Measurements from ENCODE around the gene MS4A1. TPM values are rescaled to one million over a fixed set of nuclear protein-coding genes. Genes with fewer than 3 reads are reported as not detected.
"Not testable (repeated sequence)": the region's sequence is repeated elsewhere in the genome, so short reads cannot be mapped to it uniquely, and the experiment has no call there.

Gene MS4A1
- total and polyA plus RNA-seq, 2 of the 4 experiments (the other 2 are of a cell fraction): not detected

GRCh38 chr11:60447846-60448245 is 7.8 kb upstream of the MS4A1 start:
- ATAC-seq (ENCODE audit: low read depth): no peak
- no TSS peak for BruUV-seq (replicated peaks)
- H3K56ac ChIP-seq (ENCODE audit: extremely low read depth, insufficient read depth, low read length): no peak overlapping the region
- H3K18ac ChIP-seq (ENCODE audit: low read depth, low read length): no peak overlapping the region
- H3K14ac ChIP-seq (replicated peaks; ENCODE audit: low read depth, low read length): no peak overlapping the region
- no peak overlapping the region for H4K91ac ChIP-seq (ENCODE audit: insufficient read depth, low read depth, low read length)
- dilution Hi-C loops (cut with HindIII; ENCODE audit: low sequenced_read_pairs, unreplicated experiment): no loop called here
- H4K20me1 ChIP-seq (ENCODE audit: insufficient read depth, low read length): no peaks in the 10 kb centered on the region
- H2AK5ac ChIP-seq (ENCODE audit: low read depth, low read length): no peak overlapping the region
- no peaks in the 10 kb centered on the region for H3K4me1 ChIP-seq (ENCODE audit: control insufficient read depth, insufficient read depth, low read length)
- CTCF ChIA-PET: no interaction called here
- H3K27ac ChIP-seq (ENCODE audit: insufficient read depth, low read length): no peak overlapping the region
- H2AK9ac ChIP-seq (replicated peaks; ENCODE audit: low read depth, low read length, poor library complexity): no peak overlapping the region
- in situ Hi-C loops (cut with MboI; ENCODE audit: low sequenced_read_pairs): no loop called here
- POLR2A ChIA-PET (ENCODE audit: unreplicated experiment): no interaction called here
- H3K4ac ChIP-seq (ENCODE audit: low read depth, low read length): no peak overlapping the region
- H3K4me2 ChIP-seq (ENCODE audit: low read depth, low read length): no peak overlapping the region
- H3K9ac ChIP-seq (ENCODE audit: low read depth, low read length): no peak overlapping the region
- H3K4me3 ChIP-seq (ENCODE audit: insufficient read depth, low read depth, low read length): no peak overlapping the region
- H4K5ac ChIP-seq (ENCODE audit: low read depth, low read length): no peak overlapping the region
- H3K27me3 ChIP-seq (ENCODE audit: control insufficient read depth, insufficient read depth, low read length): no peaks in the 10 kb centered on the region
- no peaks in the 10 kb centered on the region for H3K9me3 ChIP-seq (ENCODE audit: control insufficient read depth, insufficient read depth, low read length)
- TF ChIP-seq MXI1 (IDR thresholded peaks at IDR 0.05; ENCODE audit: borderline replicate concordance, low read depth, low read length): no peak
- H2BK5ac ChIP-seq (ENCODE audit: low read depth, low read length, poor library complexity, severe bottlenecking): no peak overlapping the region
- no peak overlapping the region for H2BK15ac ChIP-seq (ENCODE audit: low read depth, low read length)
- H2BK20ac ChIP-seq (ENCODE audit: low read depth, low read length): no peak overlapping the region
- DNase-seq: no peak
- no peak overlapping the region for H2AFZ ChIP-seq (replicated peaks; ENCODE audit: low read length, poor library complexity)
- H3K79me1 ChIP-seq (ENCODE audit: low read depth in 1 of 2, low read length in 2 of 2): no peaks in the 10 kb centered on the region
- no peaks in the 10 kb centered on the region for H3K36me3 ChIP-seq (ENCODE audit: control insufficient read depth, insufficient read depth, low read length)
- H2BK120ac ChIP-seq (ENCODE audit: low read depth, low read length): no peak overlapping the region
- intact Hi-C loops (cut with micrococcal nuclease): no loop called here
- no peak overlapping the region for H4K8ac ChIP-seq (ENCODE audit: low read depth in 2 of 2, low read length in 2 of 2)
- no peak overlapping the region for H3K23ac ChIP-seq (ENCODE audit: low read depth, low read length)
- no peaks in the 10 kb centered on the region for H3K9me1 ChIP-seq (ENCODE audit: insufficient read depth, low read length)

- H2AFZ ChIP-seq (replicated peaks; ENCODE audit: low read length, poor library complexity); ATAC-seq (ENCODE audit: low read depth); DNase-seq; H3K27me3 ChIP-seq (ENCODE audit: control insufficient read depth, insufficient read depth, low read length); H3K18ac ChIP-seq (ENCODE audit: low read depth, low read length); H3K14ac ChIP-seq (replicated peaks; ENCODE audit: low read depth, low read length); H3K4me1 ChIP-seq (ENCODE audit: control insufficient read depth, insufficient read depth, low read length); H4K5ac ChIP-seq (ENCODE audit: low read depth, low read length); H3K56ac ChIP-seq (ENCODE audit: extremely low read depth, insufficient read depth, low read length); H2BK5ac ChIP-seq (ENCODE audit: low read depth, low read length, poor library complexity, severe bottlenecking); H2AK5ac ChIP-seq (ENCODE audit: low read depth, low read length); H3K9me1 ChIP-seq (ENCODE audit: insufficient read depth, low read length); CTCF ChIA-PET; H2AK9ac ChIP-seq (replicated peaks; ENCODE audit: low read depth, low read length, poor library complexity); H3K23ac ChIP-seq (ENCODE audit: low read depth, low read length); H2BK120ac ChIP-seq (ENCODE audit: low read depth, low read length); H2BK20ac ChIP-seq (ENCODE audit: low read depth, low read length); intact Hi-C loops (cut with micrococcal nuclease); H3K79me1 ChIP-seq (ENCODE audit: low read depth in 1 of 2, low read length in 2 of 2); H4K8ac ChIP-seq (ENCODE audit: low read depth in 2 of 2, low read length in 2 of 2); H3K9me3 ChIP-seq (ENCODE audit: control insufficient read depth, insufficient read depth, low read length); in situ Hi-C loops (cut with MboI; ENCODE audit: low sequenced_read_pairs); H4K20me1 ChIP-seq (ENCODE audit: insufficient read depth, low read length); BruUV-seq (replicated peaks); H2BK15ac ChIP-seq (ENCODE audit: low read depth, low read length); H3K36me3 ChIP-seq (ENCODE audit: control insufficient read depth, insufficient read depth, low read length); H4K91ac ChIP-seq (ENCODE audit: insufficient read depth, low read depth, low read length); H3K9ac ChIP-seq (ENCODE audit: low read depth, low read length); POLR2A ChIA-PET (ENCODE audit: unreplicated experiment); H3K27ac ChIP-seq (ENCODE audit: insufficient read depth, low read length); H3K4me3 ChIP-seq (ENCODE audit: insufficient read depth, low read depth, low read length); dilution Hi-C loops (cut with HindIII; ENCODE audit: low sequenced_read_pairs, unreplicated experiment); H3K4me2 ChIP-seq (ENCODE audit: low read depth, low read length); H3K4ac ChIP-seq (ENCODE audit: low read depth, low read length): not testable (repeated sequence)
- WGBS, 2 experiments (ENCODE audit: extremely low coverage in 2 of 2, insufficient read length in 1 of 2): 100% methylated on average over 3 of the region's 32 CpGs; no CpG with 5 or more reads in 1 of the 2 experiments
Measured at GRCh38 chr11:60451185-60451584, 4.5 kb upstream of the MS4A1 start.
